Transverse colon (tissue), 4 donors: ENCODE results near the gene C1orf52.

ENCODE experiments used
- EP300 ChIP-seq: sonication (generic); formaldehyde crosslinking; IDR thresholded peaks from one replicate; pipeline ENCODE4 v1.6.1; 2017; ENCODE audit warnings: antibody characterized with exemption, low read depth
- POLR2A ChIP-seq: fragments of 450-650 bp; IDR thresholded peaks from one replicate; pipeline ENCODE4 v1.6.1; 2016; ENCODE audit warnings: antibody characterized with exemption, mild to moderate bottlenecking, moderate library complexity
- POLR2AphosphoS5 ChIP-seq, 3 donors: sonication (generic); formaldehyde crosslinking; IDR thresholded peaks; one replicate each; pipeline ENCODE4 v1.6.1; 2016; ENCODE audit warnings: antibody characterized with exemption in 3 of 3
- TF ChIP-seq, protein P1 (sequence below), 5 experiments: fragments of 200-600 bp in 3 of 5; fragments of 450-650 bp in 2 of 5; sonication (generic) in 3 of 5; IDR thresholded peaks; 1 replicate in 2 of 5; 2 replicates in 3 of 5; pipeline ENCODE4 v1.5.1; 2016 to 2017; ENCODE audit warnings: antibody characterized with exemption in 5 of 5, inconsistent platforms in 3 of 5, mild to moderate bottlenecking in 2 of 5, moderate library complexity in 1 of 5

DNA sequence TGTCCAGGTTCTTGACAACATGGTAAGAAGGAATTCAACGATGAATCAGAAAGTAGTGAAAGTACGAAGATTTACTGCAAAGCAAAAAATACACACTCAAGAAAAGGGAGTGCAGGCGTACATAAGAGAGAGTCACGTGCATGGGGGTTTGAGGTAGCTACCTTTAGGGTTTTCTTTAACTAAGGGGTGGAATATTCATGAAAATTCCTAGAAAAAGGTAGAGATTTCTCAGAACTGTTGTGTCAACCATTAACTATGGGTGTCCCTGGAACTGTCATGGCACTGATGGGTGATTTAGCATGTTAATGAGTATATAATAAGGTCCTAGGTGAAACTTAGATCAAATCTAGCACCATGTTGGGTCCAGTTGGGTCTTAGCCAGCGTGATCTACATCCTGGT is 36.1 kb downstream of the C1orf52 start:
- no peak for TF ChIP-seq POLR2A
- TF ChIP-seq, protein P1, sequence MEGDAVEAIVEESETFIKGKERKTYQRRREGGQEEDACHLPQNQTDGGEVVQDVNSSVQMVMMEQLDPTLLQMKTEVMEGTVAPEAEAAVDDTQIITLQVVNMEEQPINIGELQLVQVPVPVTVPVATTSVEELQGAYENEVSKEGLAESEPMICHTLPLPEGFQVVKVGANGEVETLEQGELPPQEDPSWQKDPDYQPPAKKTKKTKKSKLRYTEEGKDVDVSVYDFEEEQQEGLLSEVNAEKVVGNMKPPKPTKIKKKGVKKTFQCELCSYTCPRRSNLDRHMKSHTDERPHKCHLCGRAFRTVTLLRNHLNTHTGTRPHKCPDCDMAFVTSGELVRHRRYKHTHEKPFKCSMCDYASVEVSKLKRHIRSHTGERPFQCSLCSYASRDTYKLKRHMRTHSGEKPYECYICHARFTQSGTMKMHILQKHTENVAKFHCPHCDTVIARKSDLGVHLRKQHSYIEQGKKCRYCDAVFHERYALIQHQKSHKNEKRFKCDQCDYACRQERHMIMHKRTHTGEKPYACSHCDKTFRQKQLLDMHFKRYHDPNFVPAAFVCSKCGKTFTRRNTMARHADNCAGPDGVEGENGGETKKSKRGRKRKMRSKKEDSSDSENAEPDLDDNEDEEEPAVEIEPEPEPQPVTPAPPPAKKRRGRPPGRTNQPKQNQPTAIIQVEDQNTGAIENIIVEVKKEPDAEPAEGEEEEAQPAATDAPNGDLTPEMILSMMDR (IDR thresholded peaks at IDR 0.05): no peak
- TF ChIP-seq POLR2AphosphoS5 (IDR thresholded peaks at IDR 0.05): no peak
- no peak for TF ChIP-seq EP300
